WTC11 (cell line): Measurements from ENCODE around the gene KCNN1.

Experiments
- FOXP1 ChIP-seq: sonication (generic); formaldehyde crosslinking; IDR thresholded peaks from 2 replicates; pipeline ENCODE4 v1.8.0; 2022; ENCODE audit warnings: missing genetic modification reagents, mild to moderate bottlenecking, moderate library complexity, borderline replicate concordance
- FOXP4 ChIP-seq: sonication (generic); formaldehyde crosslinking; IDR thresholded peaks from 2 replicates; pipeline ENCODE4 v1.8.0; 2022; ENCODE audit warnings: mild to moderate bottlenecking, missing genetic modification reagents
- TP53 ChIP-seq: sonication (generic); formaldehyde crosslinking; IDR thresholded peaks from 2 replicates; pipeline ENCODE4 v1.8.1; 2023; ENCODE audit warnings: mild to moderate bottlenecking, missing genetic modification reagents

DNA sequence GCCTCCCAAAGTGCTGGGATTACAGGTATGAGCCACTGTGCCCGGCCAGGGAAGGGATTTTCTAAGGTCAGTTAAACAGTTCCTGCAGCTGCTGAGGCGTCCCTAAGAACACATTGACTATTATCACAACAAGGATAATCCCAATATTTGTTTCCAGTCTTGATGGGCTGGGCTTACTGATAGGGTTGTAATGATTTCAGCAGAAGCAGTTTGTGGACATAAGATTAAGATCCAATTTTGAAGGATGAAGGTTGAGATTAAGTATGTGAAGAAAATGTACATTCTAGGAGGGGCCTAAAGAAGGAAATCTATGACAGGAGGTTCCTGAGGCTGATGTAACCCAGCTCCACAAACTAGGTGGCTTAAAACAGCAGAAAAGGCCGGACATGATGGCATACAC lies 44.8 kb upstream of the KCNN1 start:
- TF ChIP-seq FOXP1 (CRISPR knock-in tag) = no peak
- TF ChIP-seq FOXP4 (CRISPR knock-in tag) = no peak
- no peak for TF ChIP-seq TP53
